ENCODE results near the gene DPP3.

DNA sequence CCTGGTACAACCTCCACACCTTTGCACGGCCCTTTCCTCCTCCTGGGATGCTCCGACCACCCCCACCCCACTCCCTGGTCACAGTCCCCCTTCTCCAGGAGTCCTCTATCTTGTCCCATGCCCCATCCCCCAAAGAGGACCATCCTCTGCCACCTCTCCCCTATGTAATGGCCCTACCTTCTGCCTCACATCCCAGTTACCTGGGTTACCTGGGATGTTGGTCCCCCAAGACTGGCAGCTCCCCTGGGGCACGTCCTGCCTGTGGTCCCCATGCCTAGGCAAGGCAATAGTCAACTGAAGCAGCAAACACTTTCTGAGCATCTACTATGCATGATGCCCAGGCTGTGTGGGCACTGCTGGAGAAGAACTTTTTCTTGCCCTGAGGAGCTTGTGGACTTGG is 75.2 kb downstream of the DPP3 start:
- TF ChIP-seq, protein P1, sequence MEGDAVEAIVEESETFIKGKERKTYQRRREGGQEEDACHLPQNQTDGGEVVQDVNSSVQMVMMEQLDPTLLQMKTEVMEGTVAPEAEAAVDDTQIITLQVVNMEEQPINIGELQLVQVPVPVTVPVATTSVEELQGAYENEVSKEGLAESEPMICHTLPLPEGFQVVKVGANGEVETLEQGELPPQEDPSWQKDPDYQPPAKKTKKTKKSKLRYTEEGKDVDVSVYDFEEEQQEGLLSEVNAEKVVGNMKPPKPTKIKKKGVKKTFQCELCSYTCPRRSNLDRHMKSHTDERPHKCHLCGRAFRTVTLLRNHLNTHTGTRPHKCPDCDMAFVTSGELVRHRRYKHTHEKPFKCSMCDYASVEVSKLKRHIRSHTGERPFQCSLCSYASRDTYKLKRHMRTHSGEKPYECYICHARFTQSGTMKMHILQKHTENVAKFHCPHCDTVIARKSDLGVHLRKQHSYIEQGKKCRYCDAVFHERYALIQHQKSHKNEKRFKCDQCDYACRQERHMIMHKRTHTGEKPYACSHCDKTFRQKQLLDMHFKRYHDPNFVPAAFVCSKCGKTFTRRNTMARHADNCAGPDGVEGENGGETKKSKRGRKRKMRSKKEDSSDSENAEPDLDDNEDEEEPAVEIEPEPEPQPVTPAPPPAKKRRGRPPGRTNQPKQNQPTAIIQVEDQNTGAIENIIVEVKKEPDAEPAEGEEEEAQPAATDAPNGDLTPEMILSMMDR (IDR thresholded peaks at IDR 0.05), result no peak
- TF ChIP-seq POLR2A (IDR thresholded peaks at IDR 0.05), result no peak
